GM18520 (cell line): ENCODE measurements around the gene LRRC61.
A peak's percentile ranks its signal among the peaks of the same experiment; 100 is the strongest.
"Not testable (repeated sequence)": the region's sequence is repeated elsewhere in the genome, so short reads cannot be mapped to it uniquely, and the experiment has no call there.

ENCODE experiments used
- ATAC-seq: cut with Tn5 transposase; IDR thresholded peaks from one replicate; pipeline ENCODE4 v1.9.1; 2021; ENCODE audit not compliant: unreplicated experiment

Gene LRRC61, protein sequence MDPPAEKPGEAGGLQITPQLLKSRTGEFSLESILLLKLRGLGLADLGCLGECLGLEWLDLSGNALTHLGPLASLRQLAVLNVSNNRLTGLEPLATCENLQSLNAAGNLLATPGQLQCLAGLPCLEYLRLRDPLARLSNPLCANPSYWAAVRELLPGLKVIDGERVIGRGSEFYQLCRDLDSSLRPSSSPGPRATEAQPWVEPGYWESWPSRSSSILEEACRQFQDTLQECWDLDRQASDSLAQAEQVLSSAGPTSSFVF

DNA sequence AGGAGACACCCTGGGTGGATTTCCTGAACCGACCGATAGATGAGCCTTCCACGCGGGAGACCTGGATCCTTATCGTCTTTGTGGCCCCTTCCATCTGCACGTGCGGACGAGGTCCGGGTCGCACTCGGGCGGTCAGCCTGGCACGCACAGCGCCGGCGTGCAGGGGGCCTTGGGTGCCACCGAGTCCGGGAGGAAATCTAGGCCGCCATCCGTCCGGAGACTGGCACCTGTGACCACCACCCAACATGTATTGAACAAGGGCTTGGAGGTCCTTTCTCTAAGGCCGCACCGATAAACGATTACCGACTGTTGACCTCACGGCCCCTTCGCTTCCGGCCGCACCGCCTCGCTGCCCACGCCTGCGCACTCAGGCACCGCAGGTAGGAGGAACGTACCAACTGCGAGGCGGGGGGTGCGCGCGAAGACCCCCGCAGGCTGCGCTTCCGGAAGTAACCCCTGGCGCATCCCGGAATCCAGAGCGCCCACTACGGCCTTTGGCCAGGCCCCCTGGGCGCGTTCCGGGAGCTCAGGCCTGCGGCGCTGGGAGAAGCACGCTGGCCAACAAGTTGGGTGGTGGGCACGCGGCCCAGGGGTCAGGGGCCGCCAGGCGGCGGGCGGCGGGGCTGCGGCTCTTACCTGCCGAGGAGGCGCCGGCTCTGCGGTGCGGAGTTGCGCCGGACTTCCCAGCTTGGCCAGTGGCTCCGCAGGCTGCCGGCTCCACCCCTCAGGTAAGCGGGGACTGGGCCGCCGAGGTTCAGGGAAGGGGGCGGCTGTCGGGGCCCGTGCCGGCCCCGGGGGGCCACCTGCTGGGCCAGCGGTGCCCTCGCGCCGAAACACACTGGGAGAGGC is at the start of gene LRRC61, which contains the start of gene ACTR3C:
Gene LRRC61 (plus strand): TSS at position 523 of the 849 bp plus-strand sequence. CDS start 13,507 bp downstream, outside the sequence.
Gene ACTR3C (minus strand): TSS at position 713 of the 849 bp plus-strand sequence. CDS start 28,249 bp downstream, outside the sequence.
- peak; percentile 44 for ATAC-seq

DNA sequence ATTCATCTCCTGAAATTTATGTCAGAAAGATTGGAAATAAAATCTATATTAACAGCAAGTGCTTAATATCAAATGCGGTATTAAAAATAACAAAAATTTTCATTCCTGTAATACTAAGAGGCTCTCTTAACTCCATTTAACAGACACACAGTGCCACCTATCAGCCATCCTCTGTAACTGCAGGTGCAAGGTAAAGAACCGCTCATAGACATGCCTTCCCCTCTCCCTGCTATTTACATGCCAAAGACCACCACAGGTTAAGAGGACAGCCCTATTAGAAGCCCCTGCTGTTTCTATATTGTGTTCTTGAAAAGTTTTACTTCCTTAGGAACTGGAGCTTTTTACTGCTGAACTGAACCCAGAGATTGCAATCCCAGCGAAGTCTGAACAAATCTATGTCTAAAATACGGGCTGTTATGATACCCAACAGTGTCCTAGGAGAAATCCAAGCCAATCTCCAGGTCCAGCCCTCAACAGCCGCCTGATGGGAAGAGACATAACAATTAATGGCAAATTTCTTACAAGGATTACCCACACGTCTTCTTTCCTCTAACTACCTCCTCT is 46.9 kb upstream of the LRRC61 start:
- not testable (repeated sequence) for ATAC-seq

DNA sequence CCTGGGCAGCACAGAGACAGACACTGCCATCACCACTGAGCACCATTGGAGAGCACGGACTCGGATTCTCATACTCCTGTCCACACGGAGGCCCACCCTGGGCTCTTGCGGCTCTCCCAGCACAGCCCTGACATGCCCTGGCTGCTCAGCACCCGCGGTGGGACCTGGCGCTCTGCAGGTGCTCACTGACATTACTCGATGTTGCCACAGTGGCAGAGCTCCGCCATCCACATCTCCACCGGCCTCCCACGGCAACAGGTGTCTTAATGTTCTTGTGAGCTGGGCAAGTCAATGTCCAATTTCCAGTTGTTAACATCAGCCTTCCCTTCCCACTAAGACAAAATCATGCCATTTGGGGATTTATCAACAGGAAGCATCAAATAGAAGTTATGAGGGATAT is 44.8 kb upstream of the LRRC61 start:
- not testable (repeated sequence) for ATAC-seq

DNA sequence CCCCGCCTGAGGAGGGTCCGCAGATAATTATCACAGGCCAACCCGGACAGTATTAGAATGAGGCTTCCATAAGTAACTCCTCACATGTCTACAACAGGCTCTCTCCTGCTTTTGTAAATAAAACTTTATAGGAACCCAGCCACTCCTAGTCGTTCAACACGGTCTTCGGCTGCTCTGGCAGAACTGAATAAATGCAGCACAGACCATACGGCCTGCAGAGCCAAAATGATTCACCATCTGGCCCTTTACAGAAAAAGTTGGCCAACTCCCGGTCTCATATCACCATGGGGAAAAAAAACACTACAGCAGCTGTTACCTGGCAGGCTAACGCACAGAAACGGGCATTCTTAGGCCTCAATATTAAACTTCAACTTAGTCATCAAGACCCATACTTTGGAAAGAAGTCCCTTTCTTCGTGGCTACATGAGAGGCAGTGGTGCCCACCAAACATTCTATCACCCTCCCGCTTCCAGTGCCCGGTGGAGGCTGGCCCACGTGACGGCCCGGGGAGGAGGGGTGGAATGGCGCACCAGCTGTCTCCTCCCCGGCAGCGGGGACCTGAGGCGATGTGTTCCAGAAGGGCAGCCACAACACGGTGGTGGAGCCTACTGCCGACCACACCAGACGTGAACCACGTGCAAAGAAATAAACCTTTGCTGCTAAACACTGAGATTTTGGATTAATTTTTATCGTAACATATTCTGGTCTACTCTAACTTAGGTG is 41.3 kb upstream of the LRRC61 start:
- not testable (repeated sequence) for ATAC-seq

DNA sequence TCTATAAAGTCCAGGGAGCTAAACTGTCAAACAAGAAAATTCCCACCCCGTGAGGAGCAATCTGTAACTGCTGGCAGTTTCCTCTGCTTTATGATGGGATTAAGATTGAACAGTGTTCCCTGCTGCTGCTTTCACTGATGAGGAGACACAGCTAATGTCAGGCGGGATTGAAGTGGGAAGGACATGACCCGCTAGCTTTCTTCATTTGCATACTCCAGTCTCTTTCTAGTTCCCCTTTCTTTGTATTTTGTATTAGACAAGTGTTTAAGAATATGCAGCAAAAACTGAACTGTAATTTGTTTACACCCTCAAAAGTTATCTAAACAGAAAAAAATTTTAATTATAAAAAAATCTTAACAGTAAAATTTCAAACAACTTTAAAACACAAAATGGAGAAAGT is 40.0 kb upstream of the LRRC61 start:
- not testable (repeated sequence) for ATAC-seq

DNA sequence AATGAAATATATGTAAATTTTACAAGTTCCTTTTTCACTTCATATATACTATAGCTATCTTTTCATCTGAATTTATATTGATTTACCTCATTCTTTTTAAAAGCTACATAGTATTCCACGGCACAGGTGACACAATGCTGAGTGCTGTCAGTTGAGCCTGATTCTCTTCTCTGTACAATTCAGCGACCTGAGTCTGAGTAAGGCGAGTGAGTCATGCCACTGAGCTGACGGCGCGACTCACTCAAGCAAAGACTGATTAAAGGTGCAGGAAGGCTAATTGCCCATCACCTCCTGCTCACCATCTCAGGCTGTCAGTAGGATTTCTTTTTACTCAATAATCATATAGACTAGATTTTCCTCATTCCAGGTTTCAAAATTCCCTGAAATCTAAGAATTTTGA is 39.5 kb upstream of the LRRC61 start:
- not testable (repeated sequence) for ATAC-seq

DNA sequence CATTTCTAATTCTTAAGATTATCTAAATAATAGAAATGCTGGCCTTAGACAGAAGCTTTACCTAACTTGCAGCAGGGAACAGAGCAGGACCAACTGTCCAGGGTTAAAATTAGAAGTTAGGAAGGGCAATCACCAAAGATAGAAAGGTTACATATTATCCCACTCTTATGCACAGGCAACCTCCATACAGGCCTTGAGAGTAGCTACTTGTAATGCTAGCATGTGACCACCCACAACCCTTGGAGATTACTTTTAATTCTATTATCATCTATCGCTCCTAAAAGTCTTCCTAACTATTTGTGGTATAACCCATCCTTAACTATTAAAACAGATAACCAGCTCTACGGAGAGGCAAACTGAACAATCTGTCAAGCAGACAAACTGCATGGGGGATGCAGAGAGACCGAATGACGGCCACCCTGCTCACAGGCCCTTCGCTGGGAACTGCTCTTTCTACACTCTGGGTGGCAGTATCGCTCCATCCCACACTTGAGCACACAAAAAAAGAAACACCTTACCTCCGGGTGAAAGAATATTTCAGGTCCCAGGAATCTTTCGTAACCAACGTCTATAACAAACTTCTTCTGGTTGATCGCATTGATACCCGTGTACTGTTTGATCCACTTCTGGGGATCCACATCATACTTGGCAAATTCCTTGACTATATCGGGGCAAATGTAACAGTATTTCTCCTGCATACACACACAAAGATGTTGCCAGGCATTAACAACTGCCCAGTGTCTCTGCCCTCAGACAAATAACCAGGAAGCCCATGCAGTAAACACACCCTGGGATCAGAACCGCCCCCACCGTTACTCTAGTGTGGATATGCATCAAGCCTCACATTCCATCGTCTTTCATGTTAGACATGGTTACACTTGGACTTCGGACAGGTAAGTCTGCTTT is 37.1 kb upstream of the LRRC61 start:
- ATAC-seq = not testable (repeated sequence)

DNA sequence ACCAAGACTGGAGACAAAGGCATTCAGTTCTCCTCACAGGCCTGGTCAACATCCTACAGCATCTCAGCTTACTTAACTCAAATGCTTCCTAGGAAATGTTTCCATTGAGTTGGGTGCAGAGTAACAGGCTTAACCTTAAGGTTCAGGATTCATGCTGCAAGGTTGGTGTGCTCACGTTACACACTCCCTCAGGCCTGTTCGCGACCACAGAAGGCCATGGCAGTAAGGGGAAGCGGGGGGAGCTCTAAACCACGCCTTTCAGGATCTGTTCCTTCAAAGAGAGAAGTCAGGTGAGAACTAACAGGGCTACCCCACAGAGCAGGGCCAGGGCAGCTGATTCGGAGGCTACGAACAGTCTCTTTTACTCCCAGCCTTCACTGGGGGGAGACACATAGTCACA is 35.3 kb upstream of the LRRC61 start:
- not testable (repeated sequence) for ATAC-seq

DNA sequence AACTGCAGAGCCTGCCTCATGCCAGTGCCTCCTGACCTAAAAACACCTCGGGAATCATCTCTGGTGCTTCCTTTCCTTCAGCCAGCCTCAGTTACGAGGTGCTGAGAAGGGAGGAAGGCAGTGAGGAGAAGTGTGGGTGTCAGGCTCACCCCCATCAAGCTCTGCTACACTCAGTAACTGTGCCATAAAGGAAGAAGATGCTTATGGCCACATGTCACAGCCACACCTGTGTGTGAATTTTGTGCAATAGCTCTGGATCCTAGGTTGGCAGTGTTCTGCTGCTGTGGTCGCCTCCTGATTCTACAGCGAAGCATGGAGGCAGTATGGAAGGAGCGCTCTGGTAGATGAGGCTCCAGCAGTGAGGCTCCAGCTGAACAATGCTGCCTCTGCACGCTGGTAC is 34.3 kb upstream of the LRRC61 start:
- not testable (repeated sequence) for ATAC-seq

DNA sequence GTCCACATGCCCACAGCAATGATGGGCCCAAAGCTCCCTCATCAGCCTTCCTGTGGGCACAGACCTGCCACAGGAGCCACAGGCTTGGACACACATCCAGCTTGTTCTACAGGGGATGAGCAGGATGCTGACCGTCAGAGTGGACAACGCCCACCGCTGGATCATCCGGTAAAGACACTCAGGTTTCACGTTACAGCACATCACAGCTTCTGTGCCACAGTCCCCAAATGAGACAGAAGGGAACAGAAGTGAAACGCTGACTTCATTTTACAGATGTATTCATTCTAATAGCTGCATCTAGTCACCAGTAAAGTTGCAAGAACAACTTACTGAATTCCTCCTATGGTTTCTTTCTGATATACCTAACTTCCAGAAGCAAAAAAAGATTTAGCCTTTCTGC is 32.8 kb upstream of the LRRC61 start:
- not testable (repeated sequence) for ATAC-seq

DNA sequence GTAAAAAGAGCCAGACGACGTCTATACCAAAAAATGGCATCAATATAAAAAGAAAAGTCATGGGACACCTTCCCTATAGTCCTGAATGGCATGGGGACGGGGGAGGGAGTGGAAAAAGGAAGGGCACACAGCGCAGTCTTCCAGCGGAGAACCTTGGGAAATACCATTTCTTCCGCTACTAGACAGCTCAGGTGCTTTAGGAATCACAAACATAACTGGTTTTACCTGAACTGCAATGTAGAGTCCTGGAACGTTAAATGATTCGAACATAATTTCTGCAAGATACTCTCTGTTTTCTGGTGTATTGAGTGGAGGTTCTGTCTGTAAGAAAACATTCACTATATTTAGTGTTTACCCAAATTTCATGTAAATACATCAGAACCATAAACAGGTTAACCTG is 28.1 kb upstream of the LRRC61 start:
- not testable (repeated sequence) for ATAC-seq

DNA sequence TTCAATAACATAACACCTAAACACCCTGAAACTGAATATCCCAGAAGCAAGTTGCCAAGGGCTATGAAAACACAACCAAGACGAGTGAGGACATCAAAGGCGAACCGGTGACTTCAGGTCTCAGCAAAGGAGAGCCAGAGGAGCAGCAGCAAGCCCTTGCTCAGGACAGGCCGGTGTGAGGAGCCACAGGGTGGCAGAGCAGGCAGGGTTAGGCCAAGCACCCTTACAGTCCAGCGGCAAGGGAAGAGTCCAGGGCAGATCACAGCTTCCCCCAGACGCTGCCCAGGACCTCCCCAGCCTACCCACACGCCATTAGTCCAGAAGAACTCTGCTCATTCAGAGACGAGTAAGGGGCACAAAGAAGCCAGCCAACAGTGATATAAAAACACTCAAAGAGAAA is 27.5 kb upstream of the LRRC61 start:
- ATAC-seq = not testable (repeated sequence)

DNA sequence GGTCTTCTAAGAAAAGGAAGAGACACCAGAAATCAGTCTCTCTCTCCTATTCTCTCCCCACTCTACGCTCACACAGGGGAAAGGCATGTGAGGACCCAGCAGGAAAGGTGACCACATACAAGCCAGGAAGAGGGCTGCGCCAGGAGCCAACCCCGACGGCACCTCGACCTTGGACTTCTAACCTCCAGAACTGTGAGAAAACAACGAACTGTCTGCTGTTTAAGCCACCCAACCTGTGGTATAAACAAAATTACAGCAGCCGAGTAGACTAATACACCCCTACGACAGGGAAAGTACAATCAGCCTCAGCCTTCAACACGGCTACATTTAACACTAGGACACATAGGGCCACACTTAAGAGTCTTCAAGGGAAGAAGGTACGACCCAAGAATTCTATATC is 26.4 kb upstream of the LRRC61 start:
- not testable (repeated sequence) for ATAC-seq

DNA sequence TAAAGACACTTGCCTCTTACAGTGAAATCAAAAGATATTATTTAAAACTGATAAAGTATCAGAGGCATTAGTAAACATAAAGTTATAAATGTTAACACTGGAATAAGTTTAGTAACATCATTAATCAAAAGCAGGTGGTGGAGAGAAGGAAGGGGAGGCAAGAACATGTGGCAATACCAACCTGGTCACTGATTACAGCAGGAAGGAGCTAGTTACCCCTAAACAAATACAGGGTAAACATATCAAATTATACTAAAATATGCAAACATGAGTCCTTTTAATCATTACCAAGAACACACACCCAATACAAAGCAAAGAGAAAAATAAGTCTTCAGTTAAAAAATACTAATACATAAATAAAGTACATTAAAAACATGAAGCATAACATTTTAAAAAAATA is 25.2 kb upstream of the LRRC61 start:
- not testable (repeated sequence) for ATAC-seq

DNA sequence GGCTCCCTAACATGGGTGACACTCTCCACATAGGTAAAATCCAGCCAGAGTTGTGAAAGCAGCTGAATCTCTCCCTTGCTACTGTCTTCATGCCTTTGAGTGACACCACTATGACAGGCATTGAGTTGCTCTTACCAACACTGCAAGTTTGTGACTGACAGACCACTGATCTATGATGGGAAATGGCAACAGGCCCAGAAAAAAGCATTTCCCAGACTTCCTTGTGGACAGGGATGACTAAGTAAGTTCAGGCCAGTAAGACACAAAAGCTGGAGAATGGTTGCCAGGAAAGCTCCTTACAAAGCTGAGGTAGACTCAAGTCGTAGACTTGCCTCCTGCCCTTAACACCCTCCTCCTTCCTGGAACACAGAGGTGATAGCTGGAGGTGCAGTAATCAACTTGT is 20.2 kb upstream of the LRRC61 start:
- not testable (repeated sequence) for ATAC-seq

DNA sequence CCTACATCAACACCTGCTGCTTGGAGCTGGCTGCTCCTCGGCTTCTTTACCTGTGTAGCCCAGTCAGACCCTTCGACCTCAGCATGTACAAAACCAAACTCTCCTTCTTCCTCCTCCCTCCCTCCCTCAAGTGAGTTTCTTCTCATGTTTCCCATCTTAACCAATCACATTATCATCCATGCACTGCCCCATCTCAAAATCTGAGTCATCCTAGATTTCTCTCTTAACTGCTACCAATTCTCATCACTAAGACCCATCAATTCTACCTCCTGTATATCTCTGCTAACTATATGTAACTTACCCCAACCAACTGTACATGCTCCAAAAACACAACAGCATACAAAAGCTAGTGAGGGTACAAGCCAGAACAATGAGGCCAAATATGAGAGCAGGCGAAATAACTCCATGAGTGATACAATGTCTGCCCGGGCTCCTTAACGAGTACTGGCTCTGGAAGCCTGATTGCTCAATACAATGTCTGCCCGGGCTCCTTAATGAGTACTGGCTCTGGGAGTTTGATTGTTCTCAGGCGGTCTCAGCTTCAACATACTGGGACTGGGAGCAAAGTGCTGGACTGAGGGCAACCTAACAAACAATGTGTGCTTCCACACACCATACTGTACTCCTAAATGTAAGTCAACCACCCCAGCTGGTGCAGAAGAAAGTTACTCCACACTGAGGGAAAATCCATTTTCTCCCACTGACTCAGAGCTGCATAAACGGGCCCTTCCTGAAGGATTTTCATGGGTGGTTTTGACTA is 18.5 kb upstream of the LRRC61 start:
- not testable (repeated sequence) for ATAC-seq

DNA sequence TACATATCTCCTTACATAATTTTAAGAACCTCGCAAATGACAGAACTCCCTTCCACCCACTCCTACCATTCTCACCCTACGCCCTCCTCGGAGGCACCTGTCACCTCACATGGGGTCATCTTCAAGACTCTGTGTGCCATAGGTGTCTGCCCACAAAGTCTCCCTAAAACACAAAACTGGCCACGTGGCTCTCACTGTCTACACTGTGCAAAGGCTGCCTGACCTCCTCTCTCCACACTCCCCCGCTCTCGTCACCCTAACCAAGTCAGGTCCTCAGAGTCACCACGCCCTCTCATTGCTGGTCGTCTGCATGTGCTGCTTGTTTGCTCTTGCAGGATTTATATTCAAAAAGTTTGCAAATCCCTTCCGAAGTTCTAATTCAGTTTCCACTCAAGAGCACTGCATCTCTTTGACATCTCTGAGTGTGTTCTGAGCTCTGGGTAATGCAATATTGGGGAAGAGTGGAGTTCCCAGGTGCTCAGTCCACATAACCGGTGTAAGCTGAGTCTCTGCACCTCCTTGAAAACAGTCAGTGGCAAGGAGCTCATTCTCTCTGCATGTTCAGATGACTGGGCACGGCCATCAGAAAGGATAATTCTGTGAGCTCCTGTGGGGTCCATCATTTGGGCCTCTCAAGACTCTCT is 17.8 kb upstream of the LRRC61 start:
- not testable (repeated sequence) for ATAC-seq

DNA sequence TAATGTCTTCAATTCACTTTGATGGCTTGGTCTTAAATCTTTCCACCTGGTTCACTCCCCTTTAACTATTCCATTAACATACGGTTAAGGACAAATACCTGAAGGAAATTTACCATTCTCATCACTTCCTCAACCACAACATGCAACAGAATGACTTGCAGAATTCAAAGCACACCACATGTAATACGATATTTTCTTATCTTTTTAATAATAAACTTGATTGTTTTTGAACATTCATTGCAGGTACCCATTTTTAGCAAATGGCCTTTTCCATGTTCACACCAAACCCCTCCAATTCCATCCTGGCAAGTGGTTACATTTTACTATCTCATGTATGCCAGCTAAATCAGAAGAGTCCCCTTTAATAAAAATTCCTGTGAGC is 17.3 kb upstream of the LRRC61 start:
- ATAC-seq = not testable (repeated sequence)

DNA sequence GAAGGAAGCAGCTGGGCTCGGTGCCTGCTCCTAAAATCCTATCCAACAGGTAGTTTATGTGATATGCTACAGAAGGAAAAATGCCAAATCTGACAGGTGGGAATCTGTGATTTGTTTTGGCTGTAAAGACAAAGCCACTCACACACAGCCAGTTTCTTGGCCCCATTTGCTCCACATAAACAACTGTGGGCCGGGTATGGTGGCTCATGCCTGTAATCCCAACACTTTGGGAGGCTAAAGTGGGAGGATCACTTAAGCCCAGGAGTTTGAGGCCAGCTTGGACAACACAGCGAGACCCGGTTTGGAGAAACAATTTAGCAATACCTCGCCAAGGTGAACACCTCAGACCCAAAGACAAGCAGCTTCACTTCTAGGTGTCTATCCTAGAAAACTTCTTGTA is 16.8 kb upstream of the LRRC61 start:
- ATAC-seq = not testable (repeated sequence)
